GM19397 (cell line): ENCODE results near the gene SLC35E1.
"Not testable (repeated sequence)": the region's sequence is repeated elsewhere in the genome, so short reads cannot be mapped to it uniquely, and the experiment has no call there.

ENCODE experiments used
- ATAC-seq: cut with Tn5 transposase; IDR thresholded peaks from one replicate; pipeline ENCODE4 v1.9.1; 2021; ENCODE audit warnings: mild to moderate bottlenecking, moderate library complexity; ENCODE audit not compliant: unreplicated experiment

Gene SLC35E1

GRCh38 chr19:16527334-16527935 is 44.8 kb downstream of the SLC35E1 start:
- no peak for ATAC-seq

DNA sequence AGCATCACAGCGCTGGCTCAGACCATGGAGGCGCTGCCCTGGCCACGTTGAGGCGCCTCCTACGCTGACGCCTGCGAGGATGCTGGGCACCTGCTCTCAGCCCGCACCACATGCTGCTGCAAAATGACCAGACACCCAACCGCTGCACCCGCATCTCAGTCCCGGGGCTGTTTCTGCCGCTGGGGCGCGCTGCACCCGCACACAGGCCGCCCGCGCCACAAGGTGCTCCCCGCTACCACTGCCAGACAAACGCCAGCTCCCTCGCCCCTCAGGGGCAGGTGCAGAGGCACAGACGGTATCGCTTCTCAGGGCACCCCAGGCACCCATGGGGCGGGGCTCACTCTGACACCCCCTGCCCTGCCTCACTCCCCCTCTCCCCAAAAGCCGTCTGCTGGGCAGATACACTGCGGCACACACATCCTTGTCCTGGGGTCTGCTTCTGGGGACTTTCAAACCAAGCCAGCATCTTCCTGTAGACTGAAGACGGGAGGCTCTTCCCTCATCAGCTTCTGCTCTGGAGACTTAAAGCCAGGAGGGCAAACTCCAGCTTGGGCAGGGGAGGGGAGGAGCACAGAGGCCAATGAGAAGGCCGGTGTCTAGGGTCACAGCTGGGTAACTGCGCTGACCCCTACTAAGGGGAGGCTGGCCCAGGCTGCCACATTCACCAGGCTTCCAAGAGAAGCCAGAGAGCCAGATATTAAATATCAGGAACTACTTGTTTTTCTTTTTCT is 46.3 kb downstream of the SLC35E1 start:
- no peak for ATAC-seq

- ATAC-seq = no peak
Observed at GRCh38 chr19:16524991-16525734, 47.1 kb downstream of the SLC35E1 start.

DNA sequence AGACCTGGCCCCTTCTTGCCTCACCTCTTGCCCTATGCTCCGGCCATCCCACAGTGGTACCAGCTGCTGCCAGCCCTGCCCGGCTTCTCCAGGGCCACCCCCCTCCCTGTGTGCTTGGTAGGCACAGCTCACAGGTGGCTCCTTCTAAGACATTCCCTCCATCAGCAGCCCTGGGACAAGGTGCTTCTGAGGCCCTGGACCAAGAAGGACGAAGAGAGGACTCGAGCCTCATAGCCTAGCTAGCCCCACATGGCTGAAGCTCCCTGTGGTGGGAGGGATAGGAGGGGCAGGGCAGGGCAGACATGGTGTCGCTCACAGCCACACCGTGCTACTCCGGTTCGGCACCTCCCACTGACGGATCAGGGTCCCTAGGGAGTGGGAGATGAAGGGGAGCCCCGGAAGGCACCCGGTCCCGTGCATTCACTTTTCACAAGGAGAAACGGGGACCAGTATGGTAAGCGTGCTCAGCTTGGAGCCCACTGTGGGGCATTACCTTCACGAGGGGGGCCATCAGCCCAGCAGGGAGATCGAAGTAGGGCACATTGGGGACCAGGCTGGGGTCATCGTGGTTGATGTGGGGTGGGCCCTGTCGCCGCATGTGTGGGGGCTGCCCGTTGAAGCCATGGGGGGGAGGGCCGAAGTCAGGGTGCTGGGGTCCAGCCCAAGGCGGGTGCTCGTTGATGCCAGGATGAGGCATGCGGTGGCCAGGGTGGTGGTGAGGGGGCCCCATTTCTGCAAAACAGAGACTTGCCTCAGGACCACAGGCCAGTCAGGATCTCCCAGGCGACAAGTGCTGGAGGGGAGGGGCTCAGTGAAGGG is 49.4 kb downstream of the SLC35E1 start:
- ATAC-seq = no peak

DNA sequence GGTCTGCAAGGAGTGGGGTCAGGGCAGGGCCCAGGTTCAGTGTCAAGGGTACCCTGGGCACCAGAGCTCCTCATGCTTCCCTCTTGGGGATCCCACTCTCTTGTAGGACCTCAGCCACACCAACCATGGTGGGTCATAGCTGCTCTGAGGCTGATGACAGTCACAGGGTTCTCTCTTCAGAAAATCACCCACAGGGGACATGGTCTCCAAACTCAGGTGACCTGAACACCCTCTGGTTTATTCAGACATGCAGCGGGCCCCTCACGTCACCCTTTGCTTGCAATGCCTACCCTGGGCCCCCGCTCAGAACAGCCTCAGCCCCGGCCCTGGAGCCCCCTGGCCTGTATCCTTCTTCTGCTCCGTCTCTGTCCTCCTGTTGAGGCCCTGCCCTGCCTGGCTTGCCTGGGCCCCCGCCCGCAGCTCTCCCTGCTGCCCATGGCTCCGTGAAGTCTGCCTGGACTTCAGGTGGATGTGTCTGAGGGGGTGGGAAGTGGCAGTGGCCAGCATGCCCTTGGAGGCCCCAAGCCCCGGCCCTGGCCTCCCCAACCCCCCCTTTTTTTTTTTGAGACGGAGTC is 50.4 kb downstream of the SLC35E1 start:
- ATAC-seq = no peak

- no peak for ATAC-seq
Observed at GRCh38 chr19:16520986-16521624, 51.1 kb downstream of the SLC35E1 start.

DNA sequence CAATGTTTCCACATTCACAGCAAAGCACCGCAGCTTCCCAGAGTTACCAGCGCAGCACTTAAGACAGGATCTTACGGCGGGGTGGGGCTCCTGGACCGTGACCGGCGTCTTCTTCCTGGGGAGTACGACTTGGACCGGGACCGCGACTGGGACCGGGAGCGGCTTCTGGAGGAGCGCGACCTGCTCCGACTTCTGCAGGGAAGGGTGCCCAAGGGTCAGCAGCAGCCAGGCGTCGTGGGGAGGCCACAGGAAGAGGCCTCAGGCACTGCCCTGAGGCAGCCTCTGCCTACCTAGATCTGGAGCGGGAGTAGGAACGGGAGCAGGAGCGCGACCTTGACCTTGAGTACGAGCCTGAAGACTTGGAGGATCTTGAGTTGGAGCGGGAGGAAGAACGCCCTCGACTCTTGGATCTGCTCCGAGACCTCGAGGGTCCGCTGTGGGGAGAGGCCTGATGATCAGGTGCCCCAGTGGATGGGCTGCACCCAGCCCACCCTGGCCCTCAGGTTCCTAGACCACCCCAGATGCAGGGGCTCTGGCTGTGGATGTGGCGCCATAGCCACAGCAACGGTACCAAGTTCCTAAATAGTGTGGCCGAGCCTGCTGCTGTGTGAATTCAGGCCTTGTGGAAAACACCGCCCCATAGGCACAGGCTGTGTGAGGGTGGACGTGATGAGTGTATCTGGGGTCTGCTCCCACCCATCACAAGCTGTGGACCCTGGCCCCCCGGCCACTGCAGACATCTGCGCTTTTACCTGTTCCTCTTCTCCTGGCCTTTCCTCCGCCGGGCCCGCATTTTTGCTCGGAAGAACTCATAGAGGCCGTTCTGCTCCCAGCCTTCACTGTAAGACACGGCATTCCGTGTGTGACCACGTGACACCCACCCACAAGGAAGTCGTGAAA is 51.9 kb downstream of the SLC35E1 start:
- ATAC-seq = no peak

DNA sequence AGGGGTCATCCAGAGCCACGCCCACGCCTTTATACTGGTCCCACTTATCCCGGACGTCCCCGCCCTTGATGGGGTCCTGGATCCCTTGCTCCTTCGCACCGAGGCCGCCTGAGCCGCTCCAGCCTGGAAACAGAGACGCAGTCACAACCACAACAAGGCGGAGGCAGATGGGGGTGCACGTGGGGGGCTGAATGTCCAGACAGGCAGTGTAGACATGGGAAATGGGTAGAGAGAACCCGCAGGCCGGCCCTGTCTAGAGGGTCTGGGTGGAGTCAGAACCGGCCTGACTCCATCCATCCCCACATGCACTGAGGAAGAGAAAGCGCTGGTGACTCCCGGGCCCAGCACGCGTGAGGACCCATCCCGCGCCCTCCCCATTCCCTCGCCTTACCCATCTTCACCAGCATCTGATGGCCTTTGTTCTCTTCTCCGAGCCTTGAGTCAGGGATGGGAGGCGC is 53.0 kb downstream of the SLC35E1 start:
- ATAC-seq = no peak

DNA sequence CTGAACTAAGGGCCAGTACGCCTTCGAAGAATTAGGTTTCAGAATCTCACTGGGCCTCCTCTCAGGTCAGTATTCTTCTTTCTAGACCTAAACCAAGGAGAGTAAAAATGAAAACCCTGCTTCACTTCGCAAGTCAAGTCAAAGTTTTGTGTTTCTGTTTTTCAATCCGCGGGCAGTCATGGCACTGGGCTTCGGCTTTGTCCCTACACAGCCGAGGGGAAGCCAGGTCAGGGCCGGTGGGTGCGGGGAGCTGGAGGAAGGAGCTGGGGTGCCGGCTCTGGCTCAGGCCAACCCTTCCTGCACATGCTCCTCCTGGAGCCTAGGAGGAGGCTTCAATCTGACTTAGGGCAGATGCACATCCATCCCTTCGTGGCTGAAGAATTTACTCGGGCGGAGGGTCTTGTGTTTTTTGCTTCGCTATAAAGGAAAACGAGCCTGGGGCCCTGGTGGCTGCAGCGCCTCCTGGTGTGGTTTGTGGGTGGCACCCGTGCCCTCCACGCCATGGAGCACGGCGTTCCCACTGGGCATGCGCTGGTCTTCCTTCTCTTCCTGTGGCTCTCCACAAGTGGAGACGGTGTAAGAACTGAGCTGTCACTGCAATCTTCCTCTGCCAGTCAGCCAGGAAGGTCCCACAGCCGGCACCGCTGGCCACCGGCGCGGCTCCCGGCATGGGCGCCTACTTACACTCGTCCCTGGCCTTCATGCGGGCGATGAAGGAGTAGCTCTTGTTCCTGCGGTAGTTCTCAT is 53.6 kb downstream of the SLC35E1 start:
- ATAC-seq = no peak

GRCh38 chr19:16518061-16518460 is 54.2 kb downstream of the SLC35E1 start:
- ATAC-seq = no peak

DNA sequence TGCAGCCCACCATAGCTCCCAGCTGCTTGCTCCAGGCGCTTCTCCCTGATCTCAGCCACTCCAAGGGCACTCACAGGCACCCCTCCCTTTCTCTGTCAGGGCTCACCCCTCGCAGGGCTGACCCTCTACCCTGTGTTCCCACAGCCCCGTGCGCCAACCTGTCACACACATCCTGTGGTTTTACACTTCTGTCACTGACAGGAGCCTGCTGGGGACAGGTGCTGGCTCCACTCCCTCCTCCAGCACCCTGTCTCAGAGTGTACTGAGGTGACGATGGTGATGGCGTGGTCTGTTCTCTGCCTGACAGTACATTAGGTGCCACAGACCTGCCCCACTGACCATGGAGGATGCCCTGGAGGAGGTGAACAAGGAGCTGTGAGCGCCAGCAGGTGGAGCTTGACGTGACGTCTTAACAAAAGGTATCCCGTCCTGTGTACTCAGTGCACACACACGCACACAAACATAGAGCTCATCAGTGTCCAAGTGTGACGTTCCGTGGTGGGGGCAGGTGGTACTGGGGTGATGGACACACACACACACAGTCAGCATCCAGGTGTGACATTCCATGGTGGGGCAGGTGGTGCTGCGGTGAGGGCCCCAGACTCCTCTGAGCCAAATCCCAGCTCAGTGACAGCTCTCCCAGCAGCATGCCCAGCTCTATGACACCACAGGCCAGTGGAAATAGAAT is 55.1 kb downstream of the SLC35E1 start:
- no peak for ATAC-seq

DNA sequence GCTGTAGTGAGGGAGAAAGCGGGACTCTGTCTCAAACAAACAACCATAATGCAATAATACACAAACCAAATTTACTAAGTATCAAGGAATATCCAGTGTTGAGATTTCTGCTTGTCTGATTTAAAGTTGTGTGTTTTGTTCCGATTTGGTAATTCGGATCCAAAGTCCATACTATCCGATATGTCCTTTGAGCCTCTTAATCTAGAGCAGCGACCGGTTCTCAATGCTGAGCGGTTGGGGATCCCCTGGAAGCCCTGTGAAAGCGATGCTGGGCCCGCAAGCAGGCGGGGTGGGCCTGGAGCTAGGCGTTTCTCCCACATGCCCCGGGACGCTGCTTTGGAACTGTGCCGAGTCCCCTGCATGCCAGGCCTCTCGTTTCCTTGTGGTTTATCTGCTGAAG is 55.8 kb downstream of the SLC35E1 start:
- ATAC-seq = no peak

- ATAC-seq = no peak
Observed at GRCh38 chr19:16514383-16515019, 57.7 kb downstream of the SLC35E1 start.

DNA sequence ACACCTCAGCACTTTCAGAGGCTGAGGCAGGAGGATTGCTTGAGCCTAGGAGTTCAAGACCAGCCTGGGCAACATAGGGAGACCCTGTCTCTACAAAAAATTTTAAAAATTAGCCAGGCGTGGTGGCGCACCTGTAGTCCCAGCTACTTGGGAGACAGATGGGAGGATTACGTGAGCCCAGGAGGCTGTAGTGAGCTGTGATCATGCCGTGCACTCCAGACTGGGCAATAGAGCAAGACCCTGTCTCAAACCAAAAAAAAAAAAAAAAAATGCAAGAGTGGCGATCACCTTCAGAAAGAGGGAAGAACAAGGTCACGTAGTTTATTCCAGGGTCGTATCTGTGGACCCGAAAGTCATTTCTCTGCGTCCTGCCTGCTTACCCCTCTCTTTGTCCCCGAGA is 59.6 kb downstream of the SLC35E1 start:
- not testable (repeated sequence) for ATAC-seq

GRCh38 chr19:16509141-16510061 is 62.8 kb downstream of the SLC35E1 start:
- no peak for ATAC-seq

GRCh38 chr19:16508546-16508945 is 63.7 kb downstream of the SLC35E1 start:
- ATAC-seq = no peak
